ENCODE results near the gene INO80.
"Not testable (repeated sequence)": the region's sequence is repeated elsewhere in the genome, so short reads cannot be mapped to it uniquely, and the experiment has no call there.

Gene INO80

DNA sequence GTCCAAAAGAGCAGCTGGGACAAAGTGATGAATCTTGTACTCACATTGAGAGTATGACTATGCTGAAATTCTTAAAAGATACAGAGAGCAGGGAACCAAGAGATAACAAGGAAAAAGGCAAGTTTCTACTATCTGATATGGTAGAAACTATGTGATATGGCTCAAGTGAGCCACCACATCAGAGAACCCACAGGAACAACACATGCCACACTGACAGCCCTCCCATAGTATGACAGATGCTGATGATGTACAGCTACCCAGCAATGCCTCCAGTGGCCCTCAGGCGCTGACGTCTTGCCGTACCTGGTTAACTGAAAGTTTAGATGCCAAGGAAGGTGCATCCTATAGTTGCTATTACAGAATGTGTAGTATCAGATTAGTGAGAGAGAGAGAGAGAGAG is 120.4 kb downstream of the INO80 start:
- DNase-seq, result no peak

DNA sequence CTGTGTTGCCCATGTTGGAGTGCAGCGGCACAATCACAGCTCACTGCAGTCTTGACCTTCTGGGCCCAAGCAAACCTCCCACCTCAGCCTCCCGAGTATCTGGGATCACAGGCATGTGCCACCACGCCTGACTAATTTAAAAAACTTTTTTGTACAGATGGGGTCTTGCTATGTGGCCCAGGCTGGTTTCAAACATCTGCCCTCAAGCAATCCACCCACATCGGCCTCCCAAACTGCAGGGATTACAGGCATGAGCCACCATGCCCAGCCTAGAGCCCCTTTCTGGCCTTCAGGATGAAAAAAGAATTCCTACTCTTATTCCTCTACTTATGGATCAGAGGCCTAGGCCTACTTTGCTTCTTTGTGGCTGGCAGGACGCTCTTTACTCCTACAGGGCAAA is 123.3 kb downstream of the INO80 start:
- DNase-seq, result no peak

DNA sequence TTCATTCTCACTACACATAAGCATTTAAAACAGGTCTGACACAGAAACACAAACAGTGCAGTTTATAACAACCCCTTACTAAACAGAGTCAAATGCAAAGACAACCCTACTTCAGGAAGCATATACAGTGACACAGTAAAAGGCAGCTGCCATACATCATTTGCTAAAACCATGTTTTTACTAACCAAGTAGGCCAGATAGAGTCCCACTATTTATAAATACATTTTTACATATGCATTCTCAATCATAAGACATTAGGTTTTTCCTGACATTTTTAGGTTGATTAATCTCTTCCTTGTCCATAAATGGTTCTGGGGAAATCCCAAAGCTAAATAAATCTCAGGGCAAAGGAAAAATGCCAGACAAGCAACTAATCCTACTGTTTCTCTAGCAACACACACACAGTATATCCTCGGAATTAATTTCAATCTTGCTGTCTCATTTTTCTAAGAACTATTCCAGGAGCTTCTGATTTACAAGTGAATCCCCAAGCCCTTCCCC is 123.8 kb downstream of the INO80 start:
- DNase-seq, result no peak

DNA sequence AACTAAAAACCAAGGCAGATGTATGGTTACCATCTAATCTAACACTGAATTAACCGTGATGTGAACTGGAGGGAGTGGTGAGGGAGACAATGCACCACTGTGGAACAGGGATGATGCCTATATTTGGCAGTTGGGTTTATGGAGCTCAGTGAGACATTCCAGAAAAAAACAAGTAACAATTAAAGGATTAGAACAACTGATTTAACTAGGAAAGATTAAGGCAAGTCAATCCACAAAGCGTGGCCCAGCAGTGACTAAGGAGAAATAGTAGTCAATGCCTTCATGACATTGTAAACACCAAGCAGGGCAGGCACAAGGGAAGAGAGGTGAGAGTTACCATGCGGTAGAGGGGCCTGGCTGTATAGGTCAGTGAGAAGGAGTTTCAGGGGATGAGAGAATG is 124.7 kb downstream of the INO80 start:
- DNase-seq, result no peak

DNA sequence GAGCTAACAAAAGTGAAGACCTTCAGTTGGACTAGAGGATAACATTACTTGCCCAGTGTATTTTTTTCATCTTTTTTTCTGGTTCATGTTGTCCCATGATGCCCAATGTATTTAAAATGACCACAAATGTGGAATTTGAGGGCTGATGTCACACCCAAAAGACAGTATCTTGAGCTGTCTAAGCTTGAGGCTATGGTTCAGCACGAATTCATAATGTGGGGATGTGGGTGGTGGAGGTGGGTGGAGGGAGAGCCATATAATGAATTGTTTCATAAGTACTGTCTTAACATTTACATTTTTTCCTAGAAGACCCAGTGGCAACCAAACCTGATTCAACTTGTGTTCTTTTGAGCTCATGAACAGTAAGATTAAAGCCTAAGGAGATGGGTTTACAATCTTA is 125.3 kb downstream of the INO80 start:
- DNase-seq, result no peak

DNA sequence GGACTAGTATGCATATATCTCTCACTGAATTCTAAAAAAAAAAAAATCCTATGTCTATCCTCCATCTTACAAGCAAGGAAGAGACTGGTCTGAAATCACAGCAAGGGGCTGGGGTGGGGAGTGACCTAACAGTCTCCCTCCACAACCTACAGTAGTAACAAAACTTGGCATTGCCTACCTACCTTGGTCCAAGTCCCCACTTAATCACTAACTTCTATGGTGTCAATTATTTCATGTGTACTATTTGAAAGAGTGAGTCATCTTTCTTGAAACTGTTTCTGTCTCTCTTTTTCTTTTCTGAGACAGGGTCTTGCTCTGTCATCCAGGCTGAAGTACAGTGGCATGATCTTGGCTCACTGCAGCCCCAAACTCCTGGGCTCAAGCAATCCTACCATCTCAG is 126.0 kb downstream of the INO80 start:
- no peak for DNase-seq

DNA sequence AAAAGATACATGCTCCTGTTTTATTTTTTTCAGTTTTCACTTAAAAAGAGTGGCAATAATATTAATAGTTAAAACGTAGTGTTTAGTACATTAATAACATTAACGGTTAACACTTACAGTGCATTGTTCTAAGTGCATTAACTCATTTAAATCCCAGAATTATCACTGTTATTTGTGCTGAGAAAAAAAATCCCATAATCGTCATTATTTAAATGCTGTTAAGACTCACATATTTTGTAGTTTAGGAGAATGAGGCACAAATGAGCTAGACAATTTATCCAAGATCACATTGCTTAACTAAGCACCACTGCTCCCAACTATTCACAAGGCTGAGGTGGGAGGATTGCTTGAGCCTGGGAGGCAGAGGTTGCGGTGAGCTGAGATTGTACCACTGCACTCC is 127.9 kb downstream of the INO80 start:
- no peak for DNase-seq

DNA sequence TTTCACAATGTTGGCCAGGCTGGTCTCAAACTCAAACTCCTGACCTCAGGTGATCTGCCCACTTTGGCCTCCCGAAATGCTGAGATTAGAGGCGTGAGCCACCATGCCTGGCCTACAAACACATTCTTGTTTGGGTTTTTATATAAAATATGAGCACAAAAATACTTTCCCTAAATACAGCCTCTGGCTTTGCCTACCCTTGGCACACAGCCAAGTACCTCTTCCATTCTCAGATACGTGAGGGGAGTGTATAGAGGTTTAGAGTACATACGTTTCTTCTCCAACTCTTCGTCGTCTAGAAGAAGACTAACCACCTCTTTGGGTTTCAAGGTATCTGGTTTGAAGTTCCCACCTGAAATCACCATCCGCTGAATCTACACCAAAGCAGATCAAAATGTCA is 129.3 kb downstream of the INO80 start:
- no peak for DNase-seq

DNA sequence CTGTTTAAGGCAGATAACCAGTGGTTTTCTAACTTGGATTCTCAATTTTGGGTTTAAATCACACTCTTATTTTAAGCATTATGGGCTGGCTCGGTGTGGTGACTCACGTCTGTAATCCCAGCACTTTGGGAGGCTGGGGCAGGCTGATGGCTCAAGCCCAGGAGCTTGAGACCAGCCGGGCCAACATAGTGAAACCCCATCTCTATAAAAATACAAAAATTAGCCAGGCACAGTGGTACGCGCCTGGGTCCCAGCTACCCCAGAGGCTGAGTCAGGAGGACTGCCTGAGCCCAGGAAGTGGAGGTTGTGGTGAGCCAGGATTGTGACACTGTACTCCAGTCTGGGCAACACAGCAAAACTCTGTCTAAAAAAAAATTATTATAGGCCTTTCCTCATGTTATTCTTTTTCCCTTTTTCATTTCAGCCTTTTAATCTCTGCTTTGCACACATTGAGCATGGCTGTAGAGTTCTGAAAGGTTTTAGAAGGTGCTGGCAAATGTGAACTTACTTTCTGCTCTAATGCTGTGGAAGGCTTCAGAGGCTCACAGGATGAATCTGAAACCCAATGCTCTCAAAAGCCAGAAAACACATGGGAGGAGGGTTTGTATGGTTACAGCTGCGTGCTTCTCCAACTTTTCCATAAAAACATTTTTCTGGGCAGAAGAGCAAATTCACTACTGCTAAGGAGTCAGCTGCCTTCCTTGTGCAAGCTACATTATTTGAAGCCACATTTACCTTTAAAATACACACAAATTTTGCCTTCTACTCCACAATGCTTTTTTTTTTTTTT is 130.3 kb downstream of the INO80 start:
- DNase-seq, result no peak

DNA sequence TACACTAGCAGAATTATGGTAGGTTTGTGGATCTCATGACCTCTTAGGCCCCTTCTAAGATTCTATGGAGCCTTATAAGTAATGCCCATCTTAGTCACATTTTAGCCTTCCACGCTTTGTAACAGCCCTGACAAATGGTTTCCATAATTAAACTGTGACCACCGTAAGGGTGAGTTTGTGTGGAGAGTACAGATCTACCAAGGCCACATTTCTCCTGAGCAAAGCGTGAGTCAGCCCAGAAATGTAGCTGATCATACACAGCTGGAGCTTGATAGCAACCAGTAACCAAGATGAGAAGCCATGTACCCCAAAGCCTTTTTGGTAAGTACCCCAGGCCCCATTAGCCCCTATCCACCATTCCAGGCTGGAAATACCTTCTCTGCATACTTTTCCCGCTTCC is 131.1 kb downstream of the INO80 start:
- no peak for DNase-seq

DNA sequence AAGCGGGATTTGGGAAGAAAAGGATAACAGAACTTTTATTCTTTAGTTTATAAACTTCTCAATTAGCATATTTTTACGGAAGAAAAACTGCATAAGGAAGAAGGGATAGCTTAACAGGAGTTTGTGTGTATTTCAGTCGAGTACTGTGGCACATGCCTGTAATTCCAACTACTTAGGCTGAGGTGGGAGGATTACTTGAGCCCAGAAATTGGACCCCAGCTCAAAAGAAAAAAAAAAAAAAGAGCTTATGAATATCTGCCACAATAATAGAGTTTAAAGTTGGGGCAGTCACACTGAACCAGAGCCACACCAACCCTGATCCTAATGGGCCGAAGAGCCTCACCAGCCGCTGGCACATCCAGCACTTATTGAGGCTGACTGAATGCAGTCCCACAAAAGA is 131.7 kb downstream of the INO80 start:
- DNase-seq, result no peak

DNA sequence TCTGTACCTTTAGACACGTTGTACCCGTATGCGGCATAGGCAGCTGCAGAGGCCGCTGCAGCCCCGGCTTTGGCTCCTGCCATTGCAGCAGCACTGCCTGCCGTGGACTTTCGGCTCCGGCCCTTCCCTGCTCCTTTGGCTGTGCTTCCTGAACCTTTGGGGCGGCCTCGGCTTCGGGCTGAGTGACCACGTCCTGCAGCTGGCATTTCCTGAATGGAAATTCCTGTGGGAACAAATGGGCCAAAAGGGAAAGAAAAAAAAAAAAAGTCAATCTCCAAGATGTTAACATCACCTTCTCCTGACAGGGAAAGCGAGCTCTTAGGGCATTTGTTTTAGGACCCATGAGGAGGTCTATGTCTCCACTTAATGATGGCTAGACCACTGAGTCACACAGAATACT is 133.2 kb downstream of the INO80 start:
- peak; percentile 45 for DNase-seq

DNA sequence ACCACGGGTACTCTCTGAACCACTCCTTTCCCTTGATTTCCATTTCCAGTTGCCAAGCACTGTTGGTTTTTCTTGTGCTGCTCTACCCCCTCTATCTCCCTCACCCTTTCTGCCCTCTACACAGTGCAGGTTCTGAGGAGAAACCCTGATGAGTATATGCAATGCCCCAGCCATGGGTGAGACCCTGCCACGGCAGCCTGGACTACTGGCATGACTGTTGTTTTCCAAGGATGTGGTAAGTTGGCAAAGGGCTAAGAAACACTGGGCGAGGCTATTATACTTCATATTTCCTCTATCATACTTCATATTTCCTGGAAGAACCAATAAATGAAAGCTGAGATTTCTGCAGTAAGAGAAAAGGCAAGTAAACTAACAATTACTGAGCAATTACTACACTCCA is 134.9 kb downstream of the INO80 start:
- no peak for DNase-seq

DNA sequence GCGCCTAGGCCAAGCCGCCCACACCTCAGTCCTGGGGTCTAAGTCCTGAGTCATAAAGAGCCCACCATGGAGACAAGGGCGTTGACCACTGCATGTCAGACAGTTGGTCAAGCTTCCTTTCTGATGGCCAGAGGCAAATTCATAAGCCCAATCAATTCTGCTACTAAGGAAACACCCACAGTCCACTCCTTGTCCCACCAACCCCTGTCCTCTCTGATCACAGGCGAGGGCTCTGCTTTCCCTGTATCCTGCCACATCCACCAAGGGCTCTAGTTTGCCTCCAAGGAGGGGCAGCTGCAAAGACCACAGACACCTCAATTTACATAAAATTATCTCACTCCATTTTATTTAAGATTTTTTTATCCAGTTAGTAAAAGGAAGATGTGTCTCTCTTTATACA is 137.5 kb downstream of the INO80 start:
- no peak for DNase-seq

DNA sequence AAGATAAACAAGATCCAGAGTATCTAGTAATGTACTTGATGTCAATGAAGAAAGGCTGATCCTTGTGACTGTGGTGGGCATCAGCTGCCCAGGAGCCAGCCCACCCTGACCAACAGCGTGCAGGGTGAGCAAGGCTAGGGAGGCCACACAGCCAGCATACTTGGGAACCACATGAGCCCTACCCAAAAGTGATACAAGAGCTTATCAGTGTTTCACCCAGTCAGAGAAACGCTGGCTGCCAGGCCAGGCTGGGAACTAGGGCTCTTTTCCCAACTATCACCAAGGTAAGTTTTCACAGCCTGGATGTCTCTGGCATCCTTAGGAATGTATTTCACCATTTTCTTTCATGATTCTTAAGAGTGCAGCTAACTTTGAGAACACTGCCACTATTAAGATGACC is 137.9 kb downstream of the INO80 start:
- no peak for DNase-seq

DNA sequence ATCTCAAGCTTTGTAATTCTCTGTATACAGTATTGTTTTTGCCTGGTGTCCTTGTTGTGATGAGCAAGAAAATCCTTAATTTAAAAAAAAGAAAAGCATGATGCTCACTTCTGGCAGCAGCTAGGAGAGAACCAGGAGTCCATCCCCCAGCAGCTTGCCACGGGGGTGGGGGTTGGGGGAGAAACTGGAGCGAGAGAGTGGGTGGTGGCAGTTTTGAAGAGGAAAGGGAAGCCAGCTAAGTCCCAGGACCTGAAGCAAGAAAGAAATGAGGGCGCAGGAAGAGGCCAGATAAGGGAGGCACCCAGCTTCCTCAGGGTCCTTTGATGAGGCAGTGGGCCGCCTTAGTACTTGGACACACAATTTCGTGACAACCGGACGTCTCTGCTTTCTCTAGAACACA is 139.3 kb downstream of the INO80 start:
- no peak for DNase-seq

DNA sequence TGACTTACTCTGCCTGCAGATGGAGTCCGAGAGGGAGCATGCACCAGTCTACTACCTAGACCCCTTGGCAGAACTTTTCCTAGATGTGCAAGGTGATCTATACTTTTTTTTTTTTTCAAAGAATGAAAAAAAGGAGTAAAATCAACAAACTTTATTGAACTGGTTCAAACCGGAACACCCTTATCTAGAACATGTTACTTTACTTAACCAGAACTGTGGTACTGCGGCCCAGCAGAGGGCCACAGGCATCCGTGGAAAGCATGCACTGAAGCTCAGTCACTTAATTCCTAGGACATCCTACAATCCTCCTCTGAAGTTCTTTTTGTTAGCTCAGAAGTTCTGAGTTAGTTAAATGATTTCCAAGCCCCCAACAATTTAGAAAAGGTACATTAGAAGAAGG is 141.2 kb downstream of the INO80 start:
- no peak for DNase-seq

DNA sequence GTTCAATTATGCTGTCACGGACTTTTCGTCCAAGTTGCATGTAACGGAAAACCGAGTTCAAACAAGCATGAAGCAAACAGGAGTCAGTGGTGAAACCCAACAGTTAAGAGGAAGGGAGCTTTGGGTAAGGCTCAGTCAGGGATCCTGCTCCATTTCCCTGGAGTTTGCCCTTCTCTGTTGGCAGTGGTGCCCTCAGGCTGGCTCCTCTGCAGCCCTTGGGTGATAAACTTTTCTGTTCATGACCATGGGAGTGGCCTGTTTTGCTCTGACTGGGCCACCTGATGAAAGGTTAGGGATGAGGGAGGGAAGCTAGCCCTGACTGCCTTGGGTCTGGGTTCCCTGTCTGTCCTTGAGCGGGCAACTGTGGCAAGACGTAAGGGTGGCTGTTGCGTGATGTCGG is 146.7 kb downstream of the INO80 start:
- DNase-seq, result no peak

DNA sequence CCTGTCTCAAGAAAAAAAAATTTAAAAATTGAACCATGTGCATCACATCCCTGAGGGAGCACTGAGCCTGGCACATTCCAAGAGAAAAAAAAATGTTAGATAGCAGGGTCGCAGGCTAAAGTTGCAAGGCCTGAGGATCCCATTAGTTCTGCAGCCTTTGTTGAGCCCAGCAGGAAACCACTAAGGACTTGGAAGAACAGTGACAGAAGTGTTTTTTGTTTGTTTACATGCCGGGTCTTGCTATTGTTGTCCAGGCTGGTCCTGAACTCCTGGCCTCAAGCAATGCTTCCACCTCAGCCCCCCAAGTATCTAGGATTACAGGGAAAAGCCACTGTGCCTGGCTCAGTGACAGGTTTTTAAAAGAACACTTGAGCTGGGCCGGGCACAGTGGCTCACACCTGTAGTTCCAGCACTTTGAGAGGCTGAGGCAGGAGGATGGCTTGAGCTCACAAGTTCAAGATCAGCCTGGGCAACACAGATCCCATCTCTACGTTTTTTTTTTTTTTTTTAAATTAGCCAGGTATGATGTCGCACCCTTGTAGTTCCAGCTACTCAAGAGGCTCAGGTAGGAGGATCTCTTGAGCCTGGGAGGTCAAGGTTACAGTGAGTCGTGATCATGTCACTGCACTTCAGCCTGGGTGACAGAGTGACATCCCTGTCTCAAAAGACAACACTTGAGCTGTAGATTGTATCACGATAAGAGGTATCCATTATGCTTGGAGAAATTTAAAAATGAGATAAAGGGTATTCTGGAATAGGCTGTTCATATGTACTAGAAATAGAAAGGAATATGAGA is 147.6 kb downstream of the INO80 start:
- DNase-seq, result no peak

DNA sequence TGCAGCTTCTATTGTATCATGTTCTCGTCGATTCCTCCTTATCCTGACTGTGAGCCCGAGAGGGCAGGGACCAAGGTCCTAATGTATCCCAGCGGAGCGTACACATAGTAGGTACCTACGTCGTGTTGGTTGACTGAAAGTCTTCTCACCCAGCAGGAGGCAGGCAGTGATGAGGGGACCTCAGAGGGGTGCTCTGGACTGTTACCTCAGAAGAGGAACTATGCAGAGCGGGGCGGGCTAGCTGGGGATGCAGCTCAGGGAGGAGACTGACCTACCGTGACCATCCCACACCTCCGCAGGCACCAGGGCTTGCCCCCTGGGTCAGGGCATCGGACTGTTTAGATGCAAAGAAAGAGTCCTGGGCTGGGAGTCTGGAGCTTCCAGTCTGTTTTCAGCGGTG is 151.4 kb downstream of the INO80 start:
- DNase-seq, result no peak

DNA sequence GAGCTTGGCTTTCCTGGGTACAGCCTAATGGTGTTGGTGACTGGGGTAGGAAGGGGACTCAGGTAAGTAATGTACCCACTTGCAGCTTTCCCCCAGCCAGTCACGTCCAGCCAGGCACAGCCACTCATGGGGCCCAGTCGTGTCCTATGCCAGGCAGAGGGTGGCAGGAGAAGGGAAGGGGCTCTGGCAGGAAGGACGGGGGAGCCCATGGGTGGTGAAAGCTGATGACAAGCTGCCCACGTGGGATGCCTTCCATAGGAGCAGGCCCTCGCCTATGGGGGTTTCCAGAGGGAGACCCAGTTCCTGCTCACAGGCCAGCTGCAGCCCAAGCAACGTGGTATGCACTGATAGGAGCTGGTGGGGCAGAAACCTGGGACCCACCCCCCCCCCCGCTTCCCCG is 152.1 kb downstream of the INO80 start:
- DNase-seq, result no peak

DNA sequence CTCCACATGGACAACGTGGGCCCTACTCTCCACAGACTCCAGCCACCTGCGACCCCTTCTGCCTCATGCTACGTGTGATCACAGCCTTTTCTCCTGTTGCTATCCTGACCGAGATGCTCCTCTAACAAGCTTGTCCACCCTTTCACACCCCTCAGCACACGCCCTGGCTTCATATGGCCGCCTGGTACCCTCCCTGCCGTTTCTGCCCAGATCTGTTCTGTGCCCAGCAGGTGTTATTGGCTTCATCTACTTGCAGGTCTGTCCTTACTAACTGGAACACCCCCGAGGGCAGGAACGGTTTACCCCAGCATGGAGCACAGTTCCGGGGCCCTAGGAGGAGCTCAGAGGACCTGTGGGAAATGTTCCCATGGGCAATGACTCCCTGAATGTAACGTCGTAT is 152.9 kb downstream of the INO80 start:
- no peak for DNase-seq

DNA sequence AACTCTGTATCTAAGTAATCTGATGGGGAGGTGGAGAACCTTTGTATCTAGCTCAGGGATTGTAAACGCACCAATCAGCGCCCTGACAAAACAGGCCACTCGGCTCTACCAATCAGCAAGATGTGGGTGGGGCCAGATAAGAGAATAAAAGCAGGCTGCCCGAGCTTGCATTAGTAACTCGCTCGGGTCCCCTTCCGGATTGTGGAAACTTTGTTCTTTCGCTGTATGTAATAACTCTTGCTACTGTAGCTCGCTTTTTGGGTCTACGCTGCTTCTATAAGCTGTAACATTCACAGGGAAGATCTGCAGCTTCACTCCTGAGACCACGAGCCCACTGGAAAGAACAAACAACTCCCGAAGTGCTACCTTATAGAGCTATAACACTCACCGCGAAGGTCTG is 153.8 kb downstream of the INO80 start:
- not testable (repeated sequence) for DNase-seq

DNA sequence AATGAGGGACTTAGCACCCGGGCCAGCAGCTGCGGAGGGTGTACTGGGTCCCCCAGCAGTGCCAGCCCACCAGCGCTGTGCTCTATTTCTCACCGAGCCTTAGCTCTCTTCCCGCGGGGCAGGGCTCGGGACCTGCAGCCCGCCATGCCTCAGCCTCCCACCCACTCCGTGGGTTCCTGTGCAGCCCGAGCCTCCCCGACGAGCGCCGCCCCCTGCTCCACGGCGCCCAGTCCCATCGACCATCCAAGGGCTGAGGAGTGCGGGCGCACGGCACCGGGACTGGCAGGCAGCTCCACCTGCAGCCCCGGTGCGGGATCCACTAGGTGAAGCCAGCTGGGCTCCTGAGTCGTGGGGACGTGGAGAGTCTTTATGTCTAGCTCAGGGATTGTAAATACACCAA is 154.3 kb downstream of the INO80 start:
- DNase-seq, result not testable (repeated sequence)

All from islet precursor cell (in vitro differentiated cells).